ENCODE measurements around the gene ACOT2.
"Not testable (repeated sequence)": the region's sequence is repeated elsewhere in the genome, so short reads cannot be mapped to it uniquely, and the experiment has no call there.

Gene ACOT2

GRCh38 chr14:73569185-73569958, at the start of gene ACOT2:
TSS of gene ACOT2 (plus strand) at chr14:73569213. CDS start at chr14:73569241, 28 bp downstream.
- not testable (repeated sequence) for TF ChIP-seq CTCF (IDR thresholded peaks at IDR 0.05)

- TF ChIP-seq CTCF (IDR thresholded peaks at IDR 0.05): no peak
These were observed 47.8 kb upstream of the ACOT2 start for GRCh38 chr14:73521229-73521628.

DNA sequence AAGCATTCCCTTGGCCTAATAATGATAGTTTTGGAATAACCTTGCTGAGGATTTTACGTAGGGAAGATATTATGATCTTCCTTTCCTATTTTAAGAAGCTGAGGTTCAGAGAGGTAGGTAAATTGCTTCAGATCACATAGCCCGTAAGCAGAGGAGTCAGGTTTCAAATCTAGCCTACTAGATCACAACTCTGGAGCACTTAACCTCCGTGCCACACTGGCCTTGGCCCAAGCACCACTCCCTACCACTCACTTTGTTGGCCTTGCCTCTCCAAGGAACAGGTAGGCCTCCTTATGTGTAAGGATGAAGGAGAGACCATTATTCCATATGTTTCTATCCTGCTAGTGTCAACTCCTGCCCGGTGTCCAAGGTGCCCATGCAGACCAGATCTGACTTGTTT, 44.5 kb upstream of the ACOT2 start:
- no peak for TF ChIP-seq CTCF (IDR thresholded peaks at IDR 0.05)

DNA sequence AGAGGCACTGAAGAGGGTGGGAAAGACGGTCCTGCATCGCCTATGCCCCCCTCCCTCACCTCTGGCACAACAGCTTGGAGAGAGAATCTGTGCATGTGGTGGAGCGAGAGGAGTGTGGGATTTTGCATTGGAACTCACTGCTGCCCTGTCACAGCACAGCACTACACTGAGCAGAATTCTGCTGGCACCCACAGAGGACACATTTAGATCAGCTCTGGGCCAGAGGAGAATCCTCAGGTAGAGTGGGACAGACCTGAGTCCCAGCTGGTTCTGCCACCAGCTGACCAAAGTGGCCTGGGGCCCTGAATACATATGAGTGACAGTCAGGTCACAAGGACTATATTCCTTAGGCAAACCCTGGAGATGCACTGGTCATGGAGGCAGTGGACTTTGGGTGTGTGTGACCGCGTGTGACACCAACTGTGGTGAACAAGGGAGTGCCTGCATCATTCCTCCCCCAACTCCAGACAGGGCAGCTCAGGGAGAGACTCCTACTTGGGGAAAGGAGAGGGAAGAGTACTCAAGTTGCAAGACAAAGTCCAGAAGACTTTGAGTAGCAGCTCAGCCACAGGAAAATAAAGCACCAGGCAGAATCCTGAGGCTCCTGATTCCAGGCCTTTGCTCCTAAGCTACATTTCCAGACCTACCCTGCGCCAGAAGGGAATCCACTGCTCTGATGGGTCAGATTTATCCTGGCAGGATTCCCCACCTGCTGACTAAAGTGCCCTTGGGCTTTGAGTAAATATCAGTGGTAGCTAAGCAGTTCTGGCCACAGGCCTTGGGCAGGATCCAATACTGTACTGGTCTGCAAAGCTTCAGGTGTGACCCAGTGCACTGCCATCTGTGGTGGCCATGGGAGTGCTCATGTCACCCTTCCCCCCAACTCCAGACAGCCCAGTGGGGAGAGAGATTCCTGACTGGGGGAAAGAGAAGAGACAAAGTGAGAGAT, 42.7 kb upstream of the ACOT2 start:
- no peak for TF ChIP-seq CTCF (IDR thresholded peaks at IDR 0.05)

DNA sequence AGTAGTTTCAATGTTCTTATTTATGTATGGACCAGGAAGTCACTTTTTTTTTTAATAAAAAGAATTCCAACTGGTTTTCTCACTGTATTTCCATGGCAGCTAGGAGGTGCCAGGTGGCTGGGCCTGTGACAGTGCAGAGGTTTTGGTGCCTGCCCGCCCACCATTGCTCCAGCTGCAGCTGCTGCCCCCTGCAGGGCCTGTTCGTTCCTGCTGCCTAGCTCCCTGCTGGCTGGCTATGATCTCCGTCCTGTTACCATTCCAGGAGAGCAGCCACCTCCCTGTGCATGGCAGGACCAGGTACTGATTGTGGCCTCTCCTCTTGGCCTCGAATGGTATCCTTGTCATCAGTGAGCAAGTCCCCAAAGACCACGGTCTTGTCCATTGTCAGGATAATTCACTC, 30.0 kb upstream of the ACOT2 start:
- TF ChIP-seq CTCF (IDR thresholded peaks at IDR 0.05): peak; percentile 50

DNA sequence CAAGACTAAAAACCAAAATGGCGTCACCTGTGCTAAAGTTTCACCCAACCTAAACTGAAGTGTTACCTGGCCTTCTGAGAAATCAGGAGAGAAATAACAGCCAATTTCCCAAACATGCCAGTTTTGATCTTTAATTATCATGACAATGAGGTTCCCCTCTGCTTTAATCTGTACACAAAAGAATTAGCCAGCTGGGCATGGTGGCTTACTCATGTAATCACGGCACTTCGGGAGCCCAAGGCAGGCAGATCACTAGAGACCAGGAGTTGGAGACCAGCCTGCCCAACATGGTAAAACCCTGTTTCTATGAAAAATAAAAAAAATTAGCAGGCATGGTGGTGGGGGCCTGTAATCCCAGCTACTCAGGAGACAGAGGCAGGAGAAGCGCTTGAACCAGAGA, 15.2 kb upstream of the ACOT2 start:
- TF ChIP-seq CTCF (IDR thresholded peaks at IDR 0.05): no peak

DNA sequence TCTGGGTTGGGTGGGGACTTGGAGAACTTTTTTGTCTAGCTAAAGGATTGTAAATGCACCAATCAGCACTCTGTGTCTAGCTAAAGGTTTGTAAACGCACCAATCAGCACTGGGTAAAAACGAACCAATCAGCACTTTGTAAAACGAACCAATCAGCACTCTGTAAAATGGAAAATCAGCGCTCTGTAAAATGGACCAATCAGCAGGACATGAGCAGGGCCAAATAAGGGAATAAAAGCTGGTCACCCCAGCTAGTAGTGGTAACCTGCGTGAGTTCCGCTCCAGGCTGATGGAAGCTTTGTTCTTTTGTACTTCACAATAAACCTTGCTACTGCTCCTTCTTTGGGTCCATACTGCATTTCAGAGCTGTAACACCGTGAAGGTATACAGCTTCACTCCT, 1.7 kb upstream of the ACOT2 start:
- no peak for TF ChIP-seq CTCF (IDR thresholded peaks at IDR 0.05)

Data from LNCAP (cell line).